SK-N-SH (cell line): ENCODE measurements around the gene THSD4.

ENCODE experiments used
- EZH2phosphoT487 ChIP-seq: fragments of 200-600 bp; sonication (generic); IDR thresholded peaks from 2 replicates; pipeline ENCODE4 v1.6.1; 2017; ENCODE audit warnings: low read depth, mixed run types, mild to moderate bottlenecking, antibody characterized with exemption, moderate library complexity, borderline replicate concordance
- POLR2AphosphoS5 ChIP-seq: IDR thresholded peaks from 2 replicates; pipeline ENCODE4 v1.6.1; 2012; ENCODE audit warnings: low read depth, low read length
- TF ChIP-seq, protein P1 (sequence below): fragments of 200-600 bp; sonication (generic); IDR thresholded peaks from 2 replicates; pipeline ENCODE4 v1.6.1; 2017; ENCODE audit warnings: antibody characterized with exemption, mild to moderate bottlenecking, moderate library complexity

DNA sequence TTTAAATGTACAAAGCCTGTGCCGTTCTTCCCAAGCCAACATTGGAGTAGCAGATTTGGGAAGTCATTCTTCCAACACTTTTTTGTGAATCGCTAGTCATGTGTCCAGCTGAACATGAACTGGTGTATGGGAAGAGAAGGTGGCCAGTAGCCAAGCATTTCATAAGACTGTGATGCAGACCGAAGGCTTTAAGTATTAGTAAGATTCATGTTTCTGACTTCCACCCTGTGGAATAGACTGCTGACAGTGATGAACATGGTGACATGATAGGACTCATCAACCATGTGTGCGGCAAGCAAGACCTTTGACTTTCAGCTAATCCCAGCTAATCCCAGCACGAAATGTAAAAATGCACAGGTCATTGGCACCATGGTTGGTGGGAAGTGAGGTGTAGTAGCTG lies 48.3 kb upstream of the THSD4 start:
- TF ChIP-seq POLR2AphosphoS5 (no peak), EZH2phosphoT487 (no peak)
- TF ChIP-seq, protein P1, sequence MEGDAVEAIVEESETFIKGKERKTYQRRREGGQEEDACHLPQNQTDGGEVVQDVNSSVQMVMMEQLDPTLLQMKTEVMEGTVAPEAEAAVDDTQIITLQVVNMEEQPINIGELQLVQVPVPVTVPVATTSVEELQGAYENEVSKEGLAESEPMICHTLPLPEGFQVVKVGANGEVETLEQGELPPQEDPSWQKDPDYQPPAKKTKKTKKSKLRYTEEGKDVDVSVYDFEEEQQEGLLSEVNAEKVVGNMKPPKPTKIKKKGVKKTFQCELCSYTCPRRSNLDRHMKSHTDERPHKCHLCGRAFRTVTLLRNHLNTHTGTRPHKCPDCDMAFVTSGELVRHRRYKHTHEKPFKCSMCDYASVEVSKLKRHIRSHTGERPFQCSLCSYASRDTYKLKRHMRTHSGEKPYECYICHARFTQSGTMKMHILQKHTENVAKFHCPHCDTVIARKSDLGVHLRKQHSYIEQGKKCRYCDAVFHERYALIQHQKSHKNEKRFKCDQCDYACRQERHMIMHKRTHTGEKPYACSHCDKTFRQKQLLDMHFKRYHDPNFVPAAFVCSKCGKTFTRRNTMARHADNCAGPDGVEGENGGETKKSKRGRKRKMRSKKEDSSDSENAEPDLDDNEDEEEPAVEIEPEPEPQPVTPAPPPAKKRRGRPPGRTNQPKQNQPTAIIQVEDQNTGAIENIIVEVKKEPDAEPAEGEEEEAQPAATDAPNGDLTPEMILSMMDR, result no peak
